ENCODE results near the gene TTC23L.
"Not testable (repeated sequence)": the region's sequence is repeated elsewhere in the genome, so short reads cannot be mapped to it uniquely, and the experiment has no call there.

The TTC23L gene

DNA sequence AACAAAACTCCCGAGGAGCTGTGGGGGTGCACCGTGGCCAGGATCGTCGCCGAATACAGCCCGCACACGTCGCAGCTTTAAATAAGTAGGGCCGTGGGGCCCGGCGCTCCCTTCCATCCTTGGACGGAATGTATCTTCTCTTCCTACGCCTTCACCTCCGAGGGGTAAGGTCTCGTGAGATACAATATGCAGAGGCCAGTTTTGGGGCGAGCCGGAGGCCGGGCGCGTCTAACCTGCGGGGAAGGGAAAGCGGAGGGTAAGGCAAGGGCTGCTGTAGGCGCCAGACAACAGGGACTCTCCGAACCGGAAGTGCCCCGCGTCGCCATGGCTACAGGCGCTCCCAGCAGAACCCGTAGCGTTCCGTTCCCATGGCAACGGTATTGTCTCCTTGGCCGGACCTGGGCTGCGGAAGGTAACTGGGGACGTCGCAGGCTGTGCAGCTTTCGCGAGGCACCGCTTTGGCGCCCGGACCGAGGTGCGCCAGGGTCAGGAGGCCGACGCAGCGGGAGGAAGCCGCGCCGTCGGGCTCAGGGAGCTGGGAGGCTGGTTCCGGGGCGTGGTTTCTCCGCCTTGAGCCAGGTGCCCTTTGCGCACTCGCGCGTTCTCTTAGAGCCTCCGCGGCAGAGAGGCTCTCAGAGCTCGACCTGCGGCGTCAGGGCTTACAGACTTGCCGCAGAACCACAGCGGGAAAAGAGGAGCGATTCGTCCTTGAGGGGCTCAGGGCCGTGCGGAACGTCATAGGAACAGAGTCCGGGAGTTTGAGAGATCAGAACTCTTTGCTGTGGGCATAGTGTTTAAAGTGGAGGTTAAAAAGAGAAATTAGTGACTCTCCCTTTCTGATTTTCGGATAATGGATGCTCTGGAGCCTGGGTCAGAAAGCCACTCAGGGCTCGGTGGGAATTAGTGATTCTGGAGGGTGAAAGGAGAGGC is at the start of gene TTC23L:
TTC23L (plus strand) TSS at position 380 of the 930 bp plus-strand sequence. CDS start 1,508 bp downstream, outside the sequence.
- peak; percentile 79 to 86 (median 81) for DNase-seq (ENCODE audit: low read depth in 3 of 3)

- DNase-seq (ENCODE audit: low read depth in 3 of 3), result no peak
These were observed 49.3 kb upstream of the TTC23L start for GRCh38 chr5:34789639-34790038.

DNA sequence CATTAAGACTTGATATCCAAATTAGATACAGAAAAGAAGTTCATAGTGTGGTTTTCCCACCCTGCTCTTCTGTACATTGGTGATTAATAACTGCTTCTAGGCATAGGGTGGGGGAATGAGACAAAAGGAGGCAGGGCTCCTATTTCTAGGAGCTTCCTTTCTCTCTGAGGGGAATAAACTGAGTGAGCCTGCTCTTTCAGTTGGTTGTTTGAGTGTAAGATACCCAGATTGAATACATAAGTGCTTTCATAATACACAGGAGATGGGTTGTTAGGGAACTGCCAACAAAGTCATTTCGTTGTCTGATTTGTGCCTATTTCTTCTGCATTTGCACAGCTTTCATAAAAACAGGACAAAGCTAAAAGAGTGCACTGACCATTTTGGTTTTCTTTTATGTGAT is 48.9 kb upstream of the TTC23L start:
- no peak for DNase-seq (ENCODE audit: low read depth in 3 of 3)

DNA sequence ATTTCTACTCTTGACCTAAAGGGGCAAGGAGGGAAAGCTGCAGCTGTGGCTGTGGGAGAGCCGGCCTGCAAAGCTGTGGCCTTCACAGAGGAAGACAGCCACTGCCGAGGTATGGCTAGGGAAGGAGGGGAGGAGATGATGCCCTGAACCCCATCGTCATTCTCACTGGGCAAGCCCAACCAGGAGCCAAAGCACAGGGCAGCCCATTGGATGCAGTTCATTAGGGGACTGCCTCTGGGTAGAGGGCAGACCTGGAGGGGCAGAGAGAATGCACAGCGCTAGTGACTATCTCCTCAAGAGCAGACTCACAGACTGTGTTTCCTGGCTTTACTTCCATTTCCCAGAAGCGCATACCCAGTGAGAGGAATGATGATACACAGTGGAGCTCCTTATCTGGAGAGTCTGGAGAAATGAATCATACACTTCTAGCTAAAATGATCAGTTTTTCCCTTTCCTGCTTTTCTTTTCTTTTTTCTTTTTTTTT is 47.2 kb upstream of the TTC23L start:
- DNase-seq (ENCODE audit: low read depth in 3 of 3), result no peak

- DNase-seq (ENCODE audit: low read depth in 3 of 3), result no peak
These were observed 36.0 kb upstream of the TTC23L start for GRCh38 chr5:34802834-34803563.

DNA sequence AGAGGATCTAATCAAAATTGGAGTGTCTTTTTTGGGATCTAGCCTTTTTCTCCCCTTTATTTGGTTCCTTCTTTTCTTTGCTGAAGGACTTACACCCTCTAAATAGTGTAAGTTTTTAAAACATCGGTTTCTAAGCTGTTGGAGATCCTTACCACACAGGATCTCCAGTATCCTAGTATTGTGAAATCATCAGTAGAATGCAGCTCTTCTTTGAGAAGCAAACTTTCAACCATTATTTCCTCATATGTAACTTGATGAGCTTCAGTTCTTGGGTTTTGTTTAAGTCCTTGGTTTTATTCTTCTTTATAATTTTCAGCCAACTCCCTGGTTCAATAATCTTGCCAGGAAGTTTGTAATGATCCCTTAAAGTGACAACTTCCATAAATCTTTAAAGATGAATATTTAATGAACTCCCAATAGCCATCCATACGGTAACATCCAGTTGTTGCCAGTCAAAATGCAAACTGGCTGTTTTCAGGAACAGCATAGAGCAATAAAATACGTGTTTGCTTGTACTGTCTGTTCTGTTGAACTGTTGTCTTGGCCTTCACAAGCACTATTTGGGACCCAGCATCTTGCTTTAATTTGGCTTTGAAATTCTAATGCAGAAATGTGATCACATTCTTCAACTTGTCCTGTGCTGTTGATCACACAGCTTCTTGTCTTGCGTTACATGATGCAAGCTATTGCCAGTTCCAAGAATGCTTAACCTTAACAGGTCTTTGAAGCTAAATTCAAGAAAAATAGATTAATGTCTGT is 34.8 kb upstream of the TTC23L start:
- DNase-seq (ENCODE audit: low read depth in 3 of 3), result no peak

- DNase-seq (ENCODE audit: low read depth in 3 of 3), result no peak
These were observed 34.1 kb upstream of the TTC23L start for GRCh38 chr5:34804913-34805312.

- no peak for DNase-seq (ENCODE audit: low read depth in 3 of 3)
These were observed 32.4 kb upstream of the TTC23L start for GRCh38 chr5:34806532-34806931.

- DNase-seq (ENCODE audit: low read depth in 3 of 3), result no peak
These were observed 27.3 kb upstream of the TTC23L start for GRCh38 chr5:34811706-34812105.

DNA sequence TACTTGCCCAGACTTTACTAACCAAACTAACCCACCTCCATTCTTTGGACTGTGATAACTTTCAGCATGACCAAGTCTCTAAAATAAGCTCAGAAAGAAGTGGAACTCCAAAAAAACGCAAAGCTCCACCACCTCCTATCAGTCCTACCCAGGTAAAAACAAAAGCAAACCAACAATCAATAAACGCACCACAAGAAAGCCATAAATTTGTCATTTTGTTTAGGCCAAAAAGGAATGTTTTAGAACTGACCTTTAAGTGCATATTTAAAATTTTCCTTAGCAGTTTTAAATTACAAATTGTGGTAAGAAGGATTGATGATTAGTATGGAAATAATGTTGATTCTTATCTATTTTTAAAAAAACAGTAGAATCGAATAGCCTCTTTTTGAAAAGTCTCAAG is 25.5 kb upstream of the TTC23L start:
- no peak for DNase-seq (ENCODE audit: low read depth in 3 of 3)

- DNase-seq (ENCODE audit: low read depth in 3 of 3), result no peak
These were observed 21.2 kb upstream of the TTC23L start for GRCh38 chr5:34817558-34818351.

GRCh38 chr5:34818717-34819116 is 20.2 kb upstream of the TTC23L start:
- DNase-seq (ENCODE audit: low read depth in 3 of 3), result no peak

DNA sequence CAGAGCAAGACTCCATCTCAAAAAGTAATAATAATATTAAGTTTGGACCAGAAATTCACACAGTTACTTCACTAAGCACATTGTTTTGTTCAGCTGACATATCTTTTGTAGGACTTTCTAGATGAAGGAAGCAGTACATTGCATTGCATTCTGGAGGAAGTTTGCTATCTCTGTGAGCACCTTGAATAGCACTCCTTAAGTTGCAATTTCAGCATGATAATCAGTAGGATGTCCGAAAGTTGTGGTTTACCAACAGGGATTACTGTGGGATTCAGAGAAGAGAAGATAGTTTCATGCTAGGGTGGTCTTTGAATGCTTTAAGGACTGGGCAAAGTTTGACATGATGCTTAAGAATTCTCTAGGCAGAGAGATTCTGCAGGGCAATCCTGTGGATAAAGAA is 18.4 kb upstream of the TTC23L start:
- DNase-seq (ENCODE audit: low read depth in 3 of 3), result no peak

DNA sequence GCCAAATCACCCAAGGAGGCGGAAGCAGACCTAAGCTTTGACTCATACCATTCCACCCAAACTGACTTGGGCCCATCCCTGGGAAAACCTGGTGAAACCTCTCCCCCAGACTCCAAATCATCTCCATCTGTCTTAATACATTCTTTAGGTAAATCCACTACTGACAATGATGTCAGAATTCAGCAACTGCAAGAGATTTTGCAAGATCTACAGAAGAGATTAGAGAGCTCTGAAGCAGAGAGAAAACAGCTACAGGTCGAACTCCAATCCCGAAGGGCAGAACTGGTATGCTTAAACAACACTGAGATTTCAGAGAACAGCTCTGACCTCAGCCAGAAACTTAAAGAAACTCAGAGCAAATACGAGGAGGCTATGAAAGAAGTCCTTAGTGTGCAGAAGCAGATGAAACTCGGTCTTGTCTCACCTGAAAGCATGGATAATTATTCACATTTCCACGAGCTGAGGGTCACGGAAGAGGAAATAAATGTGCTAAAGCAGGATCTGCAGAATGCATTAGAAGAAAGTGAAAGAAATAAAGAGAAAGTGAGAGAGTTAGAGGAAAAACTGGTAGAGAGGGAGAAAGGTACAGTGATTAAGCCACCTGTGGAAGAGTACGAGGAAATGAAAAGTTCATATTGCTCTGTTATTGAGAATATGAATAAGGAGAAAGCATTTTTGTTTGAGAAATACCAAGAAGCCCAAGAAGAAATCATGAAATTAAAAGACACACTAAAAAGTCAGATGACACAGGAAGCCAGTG is 15.8 kb upstream of the TTC23L start:
- DNase-seq (ENCODE audit: low read depth in 3 of 3), result no peak

DNA sequence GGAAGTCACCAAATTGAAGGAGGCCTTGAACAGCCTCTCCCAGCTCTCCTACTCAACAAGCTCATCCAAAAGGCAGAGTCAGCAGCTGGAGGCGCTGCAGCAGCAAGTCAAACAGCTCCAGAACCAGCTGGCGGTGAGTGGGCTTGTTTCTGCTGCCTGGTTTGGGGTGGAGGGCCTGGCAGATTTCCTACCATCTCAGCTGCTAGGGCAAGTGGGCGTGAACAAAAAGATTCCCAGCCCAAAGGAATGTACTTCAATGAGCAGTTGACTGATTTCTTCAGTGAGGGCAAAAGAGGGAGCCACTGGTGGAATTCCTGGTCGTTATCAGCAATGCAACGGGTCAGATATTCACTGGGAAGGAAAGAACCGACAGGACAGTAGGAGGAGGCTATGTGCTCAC is 12.6 kb upstream of the TTC23L start:
- no peak for DNase-seq (ENCODE audit: low read depth in 3 of 3)

GRCh38 chr5:34827588-34828506 is 11.1 kb upstream of the TTC23L start:
- DNase-seq (ENCODE audit: low read depth in 3 of 3), result no peak

DNA sequence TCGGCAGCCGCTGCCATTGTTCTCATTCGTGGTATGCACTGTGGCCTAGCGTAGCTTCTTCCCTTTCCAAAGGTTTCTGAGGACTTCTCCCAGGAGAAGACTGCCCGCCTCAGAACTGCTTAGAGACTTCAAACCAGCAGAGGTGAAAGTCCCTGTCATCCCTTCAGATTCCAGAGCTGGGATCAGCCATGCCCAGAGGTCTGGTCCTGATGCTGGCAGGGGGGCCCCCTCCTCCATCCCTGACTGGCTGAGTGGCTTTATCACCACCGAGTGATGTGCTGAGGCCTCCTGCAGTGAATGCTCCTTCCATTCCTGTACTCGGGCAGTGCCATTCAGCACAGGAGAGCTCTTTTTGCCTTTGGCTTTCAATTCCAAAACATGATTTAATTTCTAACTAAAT is 8.1 kb upstream of the TTC23L start:
- not testable (repeated sequence) for DNase-seq (ENCODE audit: low read depth in 3 of 3)

DNA sequence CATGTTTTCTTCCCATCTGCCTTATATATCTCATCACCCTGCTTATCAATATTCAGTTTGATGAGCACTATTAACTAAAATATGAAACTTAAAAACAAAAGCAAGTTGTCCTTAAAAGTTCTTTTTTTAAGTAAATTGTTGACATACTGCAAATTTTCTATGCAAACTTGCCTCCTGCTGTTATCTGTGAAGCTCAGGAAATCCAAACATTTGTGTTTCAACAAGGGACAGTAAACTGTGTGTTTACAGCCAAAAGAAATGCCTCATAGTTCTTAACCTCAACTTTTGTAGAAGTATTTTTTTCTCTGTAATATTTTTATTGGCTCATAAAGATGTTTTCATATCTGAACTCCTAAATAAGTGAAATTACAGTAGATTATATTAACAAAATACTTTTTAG is 7.7 kb upstream of the TTC23L start:
- DNase-seq (ENCODE audit: low read depth in 3 of 3), result no peak

DNA sequence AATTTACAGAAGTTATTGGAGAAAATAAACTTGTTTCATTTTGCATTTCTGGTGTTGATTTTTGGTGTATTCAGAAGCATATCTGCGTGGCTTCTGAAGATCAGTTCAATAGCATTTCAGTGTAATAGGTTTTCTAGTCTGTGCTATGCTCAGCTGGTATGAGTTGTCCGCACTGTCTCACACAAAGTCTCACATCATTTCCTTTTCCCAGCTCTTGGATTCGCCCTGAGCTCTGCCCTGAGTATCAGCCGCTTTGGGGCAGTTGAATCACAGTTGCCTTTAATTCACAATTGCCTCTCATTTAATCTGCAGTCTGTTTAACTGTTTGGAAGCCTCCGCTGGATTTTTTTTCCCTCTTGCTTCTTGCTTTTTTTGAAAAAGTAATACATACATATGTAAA is 6.4 kb upstream of the TTC23L start:
- DNase-seq (ENCODE audit: low read depth in 3 of 3), result no peak
